ENCODE data around the gene TESPA1.
"Not testable (repeated sequence)": the region's sequence is repeated elsewhere in the genome, so short reads cannot be mapped to it uniquely, and the experiment has no call there.

Gene TESPA1

GRCh38 chr12:54984658-54985376, at the start of gene TESPA1:
TSS of gene TESPA1 (minus strand) at chr12:54984762. CDS start at chr12:54974562, 10,200 bp downstream.
- DNase-seq (ENCODE audit: low spot score) = peak; percentile 65

DNA sequence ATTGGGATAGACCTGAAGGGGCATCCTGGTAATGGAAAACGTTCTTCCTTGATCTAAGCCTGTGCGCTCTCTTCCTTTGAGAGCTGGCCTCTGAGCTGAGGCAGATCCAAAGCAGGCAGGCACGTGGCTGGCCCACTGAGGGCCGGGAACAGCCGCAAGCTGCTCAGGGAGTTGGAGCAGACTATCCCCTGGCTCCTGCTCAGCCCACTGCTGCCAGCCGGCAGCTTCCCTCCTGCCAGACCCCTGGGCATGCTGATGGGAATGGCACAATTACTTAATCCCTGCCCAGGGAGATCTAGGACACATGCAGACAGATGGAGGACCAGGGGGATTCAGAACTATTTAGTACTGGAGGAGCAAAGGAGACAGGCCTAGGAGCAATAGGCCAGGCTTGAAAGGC, 49.7 kb upstream of the TESPA1 start:
- DNase-seq (ENCODE audit: low spot score) = peak; percentile 60

GRCh38 chr12:55025508-55025907, 40.9 kb upstream of the TESPA1 start:
- no peak for DNase-seq (ENCODE audit: low spot score)

DNA sequence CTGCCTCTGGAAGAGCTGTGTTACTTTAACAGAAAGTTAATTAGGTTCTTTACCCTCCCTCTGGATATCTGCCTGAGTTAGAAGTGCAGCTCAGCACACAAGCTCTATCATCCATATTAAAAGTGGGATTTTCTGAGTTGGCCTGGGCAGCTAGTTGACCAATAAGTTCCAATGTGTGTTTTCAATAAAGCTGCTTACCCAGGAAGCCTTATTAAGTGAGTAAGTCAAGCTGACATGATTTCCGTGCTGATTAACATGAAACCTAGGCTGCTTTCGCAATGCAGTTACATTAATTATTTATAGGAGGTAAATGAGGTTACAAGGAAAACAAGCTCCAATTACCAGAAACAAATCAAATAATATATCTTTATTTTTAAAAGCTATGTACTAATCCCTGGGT, 40.0 kb upstream of the TESPA1 start:
- no peak for DNase-seq (ENCODE audit: low spot score)

GRCh38 chr12:55019784-55020183, 35.2 kb upstream of the TESPA1 start, which contains the start of gene NEUROD4:
TSS of gene NEUROD4 (plus strand) at chr12:55019974. CDS start at chr12:55026440, 6,466 bp downstream.
- DNase-seq (ENCODE audit: low spot score) = peak; percentile 35

DNA sequence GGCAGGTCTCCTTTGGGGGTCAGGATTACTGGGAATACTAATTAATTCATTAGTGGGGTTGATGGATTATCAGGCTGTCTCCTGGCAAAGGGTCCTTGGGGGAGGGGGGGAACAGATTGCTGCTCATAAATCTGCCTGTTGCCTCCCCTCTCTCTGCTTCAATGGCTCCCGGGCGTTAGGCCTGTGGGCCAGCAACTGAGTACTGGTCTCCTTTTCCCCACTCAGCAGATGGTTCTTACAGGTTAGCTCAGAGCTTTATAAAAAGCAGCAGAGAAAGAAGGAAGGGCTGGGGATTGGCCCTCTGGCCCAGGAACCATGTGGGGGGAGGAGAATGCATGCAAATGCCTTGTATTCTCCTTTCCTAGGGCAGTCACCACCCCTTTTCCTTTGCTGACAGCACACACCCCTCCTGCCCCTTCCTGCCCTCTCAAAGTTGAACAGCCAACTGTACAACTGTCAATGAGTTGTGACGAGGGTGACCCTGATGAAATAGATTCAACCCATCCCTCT, 32.9 kb upstream of the TESPA1 start:
- no peak for DNase-seq (ENCODE audit: low spot score)

GRCh38 chr12:55008944-55009585, 24.5 kb upstream of the TESPA1 start:
- DNase-seq (ENCODE audit: low spot score) = no peak

DNA sequence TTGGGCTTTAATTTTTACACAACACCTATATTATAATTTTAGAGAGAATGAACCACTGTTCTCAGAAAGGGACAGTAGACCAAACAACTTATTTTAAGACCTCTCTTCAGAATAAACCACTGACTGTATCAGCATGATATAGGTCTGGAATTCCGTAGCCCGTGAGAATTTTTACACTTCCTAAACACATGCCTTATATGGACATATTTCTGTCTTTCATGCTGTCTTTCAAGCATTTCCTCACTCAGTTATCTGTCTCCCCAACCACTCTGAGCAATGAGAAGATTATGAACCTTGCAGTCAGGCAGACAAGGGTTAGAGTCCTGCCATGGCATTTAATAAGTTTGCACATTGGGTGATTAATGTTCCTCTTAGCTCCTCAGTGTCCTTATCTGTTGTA, 17.8 kb upstream of the TESPA1 start:
- no peak for DNase-seq (ENCODE audit: low spot score)

DNA sequence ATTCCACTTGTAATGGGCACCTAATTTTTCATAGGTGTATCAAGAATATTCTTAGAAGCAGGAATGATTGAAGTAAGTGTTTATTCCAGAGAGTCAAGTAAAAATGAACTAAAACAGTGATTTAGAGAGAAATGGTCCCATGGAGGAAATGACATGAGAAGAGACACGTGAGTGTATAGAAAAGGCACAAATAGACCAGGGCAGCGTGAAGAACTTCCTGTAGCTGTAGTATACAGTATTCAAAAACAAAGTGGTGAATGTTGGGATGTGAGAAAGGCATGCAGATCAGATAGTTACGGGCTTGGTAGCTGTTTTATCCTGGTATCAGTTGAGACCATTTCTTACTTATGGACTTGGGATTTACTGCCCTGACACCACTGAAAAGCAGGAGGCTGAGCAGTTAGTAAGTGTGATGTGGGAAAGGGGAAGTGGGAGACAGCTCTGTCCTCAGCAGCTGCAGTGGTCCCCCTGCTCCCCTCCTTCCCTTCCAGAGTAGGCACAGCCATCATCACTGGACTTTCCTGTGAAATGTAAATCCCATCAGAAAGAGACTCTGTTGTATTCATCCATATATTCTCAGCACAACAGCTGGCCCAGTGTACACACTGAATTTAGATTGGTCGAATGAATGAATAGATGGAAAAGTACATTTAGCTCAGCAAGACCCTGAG, 16.8 kb upstream of the TESPA1 start:
- no peak for DNase-seq (ENCODE audit: low spot score)

GRCh38 chr12:54998958-54999510, 14.5 kb upstream of the TESPA1 start:
- DNase-seq (ENCODE audit: low spot score) = no peak

DNA sequence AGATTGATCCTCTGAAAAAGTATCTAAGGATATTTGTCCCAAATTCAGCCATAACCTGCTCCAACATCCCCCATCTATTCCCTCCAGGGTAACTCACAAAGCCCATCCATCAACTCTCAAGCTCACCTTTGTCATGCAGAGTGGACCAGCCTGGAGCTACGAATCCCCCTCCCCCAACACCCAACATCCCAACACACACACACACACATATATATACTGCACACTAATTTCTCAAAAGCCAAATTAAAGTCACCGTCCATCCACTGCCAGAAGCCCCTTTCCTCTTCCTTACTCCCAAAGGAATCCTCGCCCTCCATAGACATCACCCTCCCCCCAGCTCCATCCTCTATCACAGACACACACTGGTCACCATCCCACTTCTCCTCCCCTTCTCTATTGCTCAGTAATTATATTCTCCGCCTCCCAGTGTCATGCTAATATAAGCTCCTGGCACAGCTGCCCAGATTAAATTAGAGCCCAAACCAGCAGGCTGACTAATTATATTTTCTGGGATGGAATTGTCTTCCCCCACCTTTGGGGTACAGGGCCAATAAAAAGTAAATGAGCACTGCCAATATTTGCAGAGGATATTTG, 13.5 kb upstream of the TESPA1 start:
- DNase-seq (ENCODE audit: low spot score) = no peak

GRCh38 chr12:54996205-54996604, 11.6 kb upstream of the TESPA1 start:
- no peak for DNase-seq (ENCODE audit: low spot score)

DNA sequence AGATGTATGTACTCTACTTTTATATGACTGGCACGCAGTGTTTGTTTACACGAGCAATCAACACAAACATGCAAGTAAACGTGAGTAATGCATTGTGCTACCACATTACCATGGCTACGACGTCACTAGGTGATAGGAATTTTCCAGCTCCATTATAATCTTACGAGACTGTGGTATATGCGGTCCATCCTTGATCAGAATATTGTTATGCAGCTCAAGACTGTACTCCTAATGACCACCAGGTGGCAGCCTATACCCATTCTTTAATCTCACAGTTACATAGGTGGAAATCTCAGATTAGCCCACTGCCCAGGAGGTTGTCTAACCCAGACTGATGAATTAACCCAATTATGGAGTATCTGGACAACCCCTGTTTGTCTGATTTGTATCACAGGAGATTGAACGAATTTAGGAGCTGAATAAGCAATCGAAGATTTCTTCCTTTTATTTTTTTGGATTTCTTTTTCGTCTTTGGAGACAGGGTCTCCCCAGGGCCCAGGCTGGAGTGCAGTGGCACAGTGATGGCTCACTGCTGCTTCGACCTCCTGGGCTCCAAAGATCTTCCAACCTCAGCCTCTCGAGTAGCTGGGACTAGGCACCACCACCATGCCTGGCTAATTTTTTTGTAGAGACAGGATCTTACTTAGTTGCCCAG, 8.7 kb upstream of the TESPA1 start:
- peak; percentile 84 for DNase-seq (ENCODE audit: low spot score)

- no peak for DNase-seq (ENCODE audit: low spot score)
Observed at GRCh38 chr12:54991991-54992375, 7.4 kb upstream of the TESPA1 start.

- no peak for DNase-seq (ENCODE audit: low spot score)
Observed at GRCh38 chr12:54991161-54991990, 6.8 kb upstream of the TESPA1 start.

- DNase-seq (ENCODE audit: low spot score) = no peak
Observed at GRCh38 chr12:54989829-54990228, 5.3 kb upstream of the TESPA1 start.

- DNase-seq (ENCODE audit: low spot score) = peak; percentile 95
Observed at GRCh38 chr12:54988402-54989054, 4.0 kb upstream of the TESPA1 start.

DNA sequence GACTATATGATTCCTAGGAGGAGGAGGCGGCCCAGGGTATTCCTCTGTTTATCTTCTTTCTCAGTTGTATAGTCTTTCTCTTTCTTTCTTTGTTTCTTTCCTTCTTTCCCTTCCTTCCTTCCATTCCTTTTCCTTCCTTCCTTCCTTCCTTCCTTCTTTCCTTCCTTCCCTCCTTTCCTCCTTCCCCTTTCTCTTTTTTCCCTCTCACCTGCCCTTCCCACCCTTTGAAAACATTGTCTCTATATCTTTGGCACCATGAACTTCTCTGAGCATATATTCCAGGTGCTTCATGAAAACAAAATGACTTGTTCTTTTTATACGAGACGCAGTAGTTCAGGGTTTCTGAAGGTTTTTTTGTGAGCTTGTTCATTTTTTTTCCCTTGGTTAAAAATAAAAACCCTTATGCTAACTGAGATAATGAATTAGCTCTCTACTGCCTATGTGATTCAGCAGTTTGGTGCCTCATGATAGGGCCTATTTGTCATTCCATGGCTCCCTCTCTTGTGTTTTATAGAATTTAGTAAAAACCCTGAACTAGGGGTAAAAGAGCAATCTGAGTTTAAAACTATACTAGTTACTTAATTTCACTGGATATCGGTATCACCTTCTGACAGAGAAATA, 3.2 kb upstream of the TESPA1 start:
- DNase-seq (ENCODE audit: low spot score) = no peak

DNA sequence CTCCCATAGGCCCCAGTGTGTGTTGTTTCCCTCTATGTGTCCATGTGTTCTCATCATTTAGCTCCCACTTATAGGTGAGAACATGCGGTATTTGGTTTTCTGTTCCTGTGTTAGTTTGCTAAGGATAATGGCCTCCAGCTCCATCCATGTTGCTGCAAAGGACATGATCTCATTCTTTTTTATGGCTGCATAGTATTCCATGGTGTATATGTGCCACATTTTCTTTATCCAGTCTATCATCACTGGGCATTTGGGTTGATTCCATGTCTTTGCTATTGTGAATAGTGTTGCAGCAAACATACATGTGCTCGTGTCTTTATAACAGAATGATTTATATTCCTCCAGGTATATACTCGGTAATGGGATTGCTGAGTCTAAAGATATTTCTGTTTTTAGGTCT, 2.2 kb upstream of the TESPA1 start:
- DNase-seq (ENCODE audit: low spot score) = not testable (repeated sequence)
